HG03196 (cell line): ENCODE results near the gene PKD1.
"Not testable (repeated sequence)": the region's sequence is repeated elsewhere in the genome, so short reads cannot be mapped to it uniquely, and the experiment has no call there.

Experiments used
- ATAC-seq: cut with Tn5 transposase; IDR thresholded peaks from one replicate; pipeline ENCODE4 v1.9.1; 2021; ENCODE audit not compliant: unreplicated experiment

PKD1 gene

DNA sequence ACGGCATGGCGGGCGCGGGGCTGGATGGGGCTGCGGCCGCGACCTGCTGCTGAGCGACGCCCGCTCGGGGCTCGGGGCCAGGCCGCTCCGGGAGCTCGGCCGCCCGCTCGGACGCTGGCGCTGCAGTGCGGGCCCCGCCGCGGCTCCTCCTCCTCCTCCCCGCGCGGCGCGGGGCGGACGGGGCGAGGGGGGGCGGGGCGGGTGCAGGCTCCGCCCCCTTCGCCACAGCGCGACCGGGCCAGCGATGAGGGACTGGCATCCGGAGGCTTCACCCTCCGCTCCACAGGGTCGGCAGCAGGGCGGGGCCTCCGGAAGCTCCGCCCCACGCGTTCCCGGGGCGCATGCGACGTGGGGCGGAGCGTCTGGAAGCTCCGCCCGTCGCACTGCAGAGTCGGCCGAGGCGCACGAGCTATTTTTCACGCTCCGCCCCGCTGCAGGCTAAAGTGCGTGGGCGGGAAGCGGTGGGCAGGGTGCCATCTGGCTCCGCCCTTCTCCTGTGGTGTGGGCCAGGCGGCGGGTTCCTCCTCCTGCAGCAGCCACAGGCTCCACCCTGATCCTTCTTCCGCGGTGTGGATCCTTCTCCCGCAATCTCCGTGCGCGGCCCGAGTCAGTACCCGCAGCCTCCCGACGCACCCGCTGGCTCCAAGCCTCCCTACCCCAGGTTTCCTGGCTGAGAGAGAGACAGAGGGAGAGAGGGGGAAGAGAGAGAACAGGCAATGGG is at the start of gene PKD1:
Gene PKD1 (minus strand): TSS at position 129 of the 721 bp plus-strand sequence. CDS start 209 bp downstream, outside the sequence.
- not testable (repeated sequence) for ATAC-seq

DNA sequence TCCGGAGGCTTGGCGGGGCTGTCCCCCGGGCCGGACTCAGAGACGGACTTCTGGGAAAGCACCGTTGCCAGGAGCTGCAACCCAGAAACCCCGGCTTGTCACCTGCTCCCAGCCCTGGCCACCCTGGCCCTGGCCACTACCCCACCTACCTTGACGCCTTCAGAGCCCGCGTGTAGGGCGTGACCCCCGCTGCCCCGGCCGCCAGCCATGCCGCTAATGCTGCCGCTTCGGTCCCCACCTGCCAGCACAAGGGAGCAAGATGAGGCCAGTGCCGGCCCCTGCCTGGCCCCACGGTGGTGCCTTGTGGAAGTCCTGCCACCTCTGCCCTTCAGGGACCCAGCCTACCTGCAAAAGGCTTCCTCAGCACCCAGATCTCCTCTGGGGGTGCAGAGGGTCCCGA is 49.3 kb upstream of the PKD1 start:
- ATAC-seq: no peak

DNA sequence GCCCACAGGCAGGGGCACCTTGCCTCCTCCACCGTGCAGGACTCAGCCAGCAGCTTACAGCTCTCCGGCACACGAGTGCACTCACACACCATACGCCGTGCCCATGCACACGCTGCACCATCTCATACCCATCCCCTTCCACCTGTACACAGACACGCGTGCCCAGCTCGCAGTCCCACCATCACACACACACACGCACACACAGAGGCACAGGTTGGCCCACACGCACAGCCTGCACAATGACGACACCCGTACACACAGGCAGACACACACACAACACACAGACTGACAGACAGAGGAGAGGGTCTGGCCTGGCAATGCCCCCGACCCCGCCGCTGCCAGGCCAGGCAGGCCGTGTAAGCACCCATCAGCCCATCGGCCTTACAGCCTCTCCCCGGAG is 48.6 kb upstream of the PKD1 start:
- no peak for ATAC-seq

DNA sequence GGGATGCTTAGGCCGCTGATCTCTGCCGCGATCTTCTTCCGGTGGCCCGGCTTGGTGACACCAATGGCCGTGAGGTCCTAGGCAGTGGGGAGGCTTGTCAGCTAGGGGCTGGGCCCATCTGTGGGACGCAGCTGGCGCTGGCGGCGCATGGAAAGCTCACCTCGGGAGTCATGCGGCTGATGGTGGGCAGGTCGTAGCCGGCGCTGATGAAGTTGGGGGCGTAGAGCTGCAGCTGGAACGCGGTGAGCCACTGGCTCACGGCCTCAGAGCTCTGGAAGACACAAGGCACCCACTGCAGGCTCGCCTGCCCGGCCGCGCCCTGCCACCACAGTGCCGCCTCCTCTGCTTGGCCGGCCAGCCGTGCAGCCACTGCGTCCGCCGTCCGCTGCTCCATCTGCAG is 48.0 kb upstream of the PKD1 start:
- no peak for ATAC-seq

DNA sequence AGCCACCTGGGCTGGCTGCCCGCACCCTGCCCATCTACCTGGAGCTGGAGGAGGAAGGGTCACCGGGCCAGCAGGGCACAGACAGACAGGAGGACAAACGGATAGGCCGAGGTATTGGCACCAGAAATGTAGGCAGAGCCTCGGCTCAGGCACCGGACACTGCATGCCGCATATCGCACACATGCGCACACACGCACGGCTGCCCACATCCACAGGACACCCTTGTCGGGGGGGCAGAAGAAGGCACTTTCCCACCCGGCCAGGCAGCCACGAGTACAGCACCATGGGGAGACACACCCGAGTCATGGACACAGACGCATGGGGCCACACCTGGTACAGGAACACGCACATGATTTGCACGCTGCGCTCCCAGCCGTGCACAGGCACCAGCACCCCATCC is 46.3 kb upstream of the PKD1 start:
- ATAC-seq: no peak

DNA sequence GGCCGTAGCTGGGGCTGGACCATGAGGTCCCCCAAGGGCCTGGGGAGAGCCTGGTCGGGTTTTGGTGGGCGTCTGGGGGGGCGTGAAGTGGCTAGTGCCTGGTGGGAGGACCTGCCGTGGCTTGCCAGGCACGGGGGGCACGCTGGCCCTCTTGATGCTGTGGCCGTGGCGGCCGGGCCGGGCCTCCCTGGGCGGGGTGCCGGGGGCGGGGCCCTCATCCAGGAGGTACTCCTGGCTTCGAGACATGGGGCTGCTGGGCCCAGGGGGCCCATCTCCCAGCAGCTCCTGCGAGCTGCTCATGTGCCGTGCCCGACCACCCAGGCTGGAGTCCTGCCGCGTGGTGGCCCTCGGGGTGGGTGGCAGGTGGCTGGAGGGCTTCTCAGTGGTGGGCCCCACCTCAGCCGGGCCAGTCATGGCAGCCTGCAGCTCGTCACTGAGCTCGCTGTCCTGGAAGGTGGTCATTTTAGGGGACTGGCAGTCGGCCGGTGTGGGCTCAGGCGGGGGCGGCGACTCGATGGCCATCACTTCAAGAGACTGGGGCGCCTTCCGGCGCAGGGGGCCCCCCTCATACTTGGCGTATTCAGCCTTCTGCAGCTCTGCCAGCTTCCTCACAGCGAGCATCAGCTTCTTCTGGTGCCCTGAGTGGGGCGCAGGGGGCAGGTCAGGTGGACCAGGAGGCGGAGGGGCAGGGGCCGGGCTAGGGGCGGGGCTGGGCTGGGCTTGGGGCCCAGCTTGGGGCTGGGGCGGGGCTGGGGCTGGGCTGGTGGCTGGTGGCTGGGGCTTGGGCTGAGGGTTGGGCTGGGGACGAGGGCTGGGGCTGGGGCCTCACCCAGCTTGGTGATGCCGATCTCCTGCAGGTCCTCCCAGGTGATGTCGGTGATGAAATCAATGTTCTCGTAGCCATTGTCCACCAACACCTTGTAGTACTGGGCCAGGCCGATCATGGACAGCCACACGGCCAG is 45.5 kb upstream of the PKD1 start:
- no peak for ATAC-seq

DNA sequence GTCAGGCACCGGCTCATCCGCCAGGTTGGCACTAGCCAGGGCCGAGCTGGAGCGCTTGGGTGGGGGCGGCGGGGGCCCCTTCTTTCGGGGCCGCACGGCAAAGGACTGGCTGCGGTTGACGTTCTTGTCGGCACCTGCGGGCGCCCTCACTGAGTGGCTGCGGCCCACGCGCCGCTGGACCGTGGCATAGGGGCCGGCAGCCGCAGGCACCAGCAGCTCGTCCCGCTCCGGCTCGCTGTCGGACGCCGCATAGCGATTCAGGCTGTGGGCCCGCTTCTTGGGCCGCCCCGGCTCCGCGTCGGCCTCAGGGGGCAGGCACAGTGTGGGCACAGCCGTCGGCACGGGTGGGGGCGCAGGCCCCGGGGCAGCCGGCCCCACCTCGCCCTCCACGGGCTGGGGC is 44.8 kb upstream of the PKD1 start:
- ATAC-seq: no peak

DNA sequence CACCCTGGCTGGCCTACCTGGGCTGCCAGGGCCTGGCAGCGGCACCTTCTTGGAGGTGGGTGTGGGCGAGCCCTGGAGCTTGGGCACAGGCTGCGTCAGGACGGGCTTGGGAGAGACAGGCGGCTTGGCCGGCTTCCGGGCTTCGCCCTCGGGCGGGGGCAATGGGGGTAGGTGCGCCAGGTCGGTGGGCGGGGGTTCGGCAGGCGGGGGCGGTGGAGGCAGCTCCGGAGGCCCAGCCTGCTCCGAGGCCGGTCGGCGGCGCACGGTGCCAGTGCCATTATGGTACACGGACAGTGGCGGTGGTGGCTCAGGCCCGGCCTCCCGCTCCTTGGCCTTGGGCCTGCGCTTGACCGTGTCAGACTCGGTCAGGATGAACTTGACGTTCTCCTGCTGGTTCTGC is 43.9 kb upstream of the PKD1 start:
- ATAC-seq: no peak

DNA sequence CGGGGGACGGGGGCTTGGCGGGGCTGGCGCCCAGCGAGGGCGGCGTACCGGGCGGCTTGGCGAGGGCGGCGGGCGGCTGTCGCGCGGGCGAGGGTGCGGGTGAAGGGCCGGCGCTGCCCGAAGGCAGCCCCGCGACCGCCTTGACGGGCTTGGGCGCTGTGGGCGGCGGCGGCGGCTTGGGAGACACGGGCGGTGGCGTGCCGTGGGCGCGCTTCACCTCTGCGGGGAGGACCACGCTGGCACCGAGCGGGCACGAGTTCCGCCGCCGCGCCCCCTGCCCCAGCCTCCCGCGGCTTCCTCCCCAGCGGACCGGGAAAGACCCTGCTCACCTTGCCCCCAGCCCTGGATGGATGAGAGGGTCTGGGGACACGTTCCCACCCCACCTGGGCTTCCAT is 43.4 kb upstream of the PKD1 start:
- ATAC-seq: no peak

DNA sequence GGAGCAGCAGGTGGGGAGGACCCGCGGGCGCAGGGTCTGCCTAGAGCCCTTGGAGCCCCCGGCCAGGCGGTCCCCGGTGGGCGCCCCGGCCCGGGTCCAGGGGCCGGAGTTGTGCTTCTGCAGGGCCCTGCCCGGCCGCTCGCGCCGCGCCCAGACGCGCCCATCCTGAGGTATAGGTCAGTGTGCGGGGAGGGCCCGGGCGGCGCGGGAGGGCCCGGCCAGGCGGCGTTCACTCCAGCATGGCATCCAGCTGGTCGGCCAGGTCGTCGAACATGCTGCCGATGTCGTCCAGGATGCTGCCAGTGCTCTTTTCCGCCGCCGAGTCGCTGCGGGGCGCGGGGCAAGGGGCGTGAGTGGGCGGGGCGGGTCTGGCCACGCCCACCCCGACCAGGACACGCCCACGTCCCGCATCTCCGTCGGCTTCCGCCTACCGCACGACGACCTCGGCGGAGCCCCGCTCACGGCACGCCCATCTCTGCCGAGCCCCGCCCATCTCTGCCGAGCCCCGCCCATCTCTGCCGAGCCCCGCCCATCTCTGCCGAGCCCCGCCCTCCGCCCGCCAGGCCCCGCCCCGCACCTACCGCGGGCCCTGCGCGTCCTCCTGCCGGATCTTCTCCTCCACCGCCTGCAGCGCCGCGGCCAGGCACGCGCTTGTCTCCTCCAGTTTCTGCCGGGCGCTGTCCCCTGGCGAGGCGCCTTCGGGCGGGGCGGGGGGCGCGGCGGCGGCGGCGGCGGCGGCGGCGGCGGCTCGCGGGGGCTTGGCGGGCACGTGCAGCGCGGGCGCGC is 42.8 kb upstream of the PKD1 start:
- no peak for ATAC-seq

DNA sequence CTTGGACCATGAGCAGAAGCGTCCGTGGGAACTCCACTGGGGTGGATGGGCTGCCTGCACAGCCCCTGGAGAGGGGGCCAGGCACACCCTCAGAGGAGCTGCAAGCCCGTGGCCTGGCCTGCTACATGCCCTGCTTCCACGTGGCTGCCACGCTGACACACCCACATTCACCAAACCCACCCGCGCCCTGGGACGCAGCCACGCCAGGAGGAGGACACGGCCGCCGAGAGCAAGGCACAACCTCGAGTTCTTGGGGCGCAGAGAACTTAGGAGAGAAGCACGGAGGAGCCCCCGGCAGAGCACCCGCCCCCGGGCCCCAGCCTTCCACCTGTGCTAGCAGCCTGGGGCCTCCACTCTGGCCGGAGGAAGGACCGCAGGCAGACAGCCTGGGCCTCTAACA is 41.9 kb upstream of the PKD1 start:
- ATAC-seq: no peak

DNA sequence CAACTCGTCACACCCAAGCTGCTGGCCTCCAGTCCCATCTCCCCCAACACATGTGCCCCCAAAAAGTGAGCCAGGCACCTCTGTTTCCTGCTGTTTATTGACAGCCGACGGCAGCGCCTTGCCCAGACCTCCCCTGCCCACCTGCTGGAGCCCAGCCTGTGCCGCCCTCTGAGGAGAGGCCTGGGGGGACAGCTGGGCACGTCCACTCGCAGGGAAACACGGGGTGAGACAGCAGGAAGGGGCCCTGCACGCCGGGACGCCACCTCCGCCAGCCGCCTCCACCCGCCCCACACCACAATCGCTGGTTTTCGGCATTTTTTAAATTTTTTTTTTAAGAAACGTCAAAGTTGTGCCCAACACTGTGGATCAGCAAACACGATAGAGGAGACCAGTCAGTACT is 41.4 kb upstream of the PKD1 start:
- no peak for ATAC-seq

DNA sequence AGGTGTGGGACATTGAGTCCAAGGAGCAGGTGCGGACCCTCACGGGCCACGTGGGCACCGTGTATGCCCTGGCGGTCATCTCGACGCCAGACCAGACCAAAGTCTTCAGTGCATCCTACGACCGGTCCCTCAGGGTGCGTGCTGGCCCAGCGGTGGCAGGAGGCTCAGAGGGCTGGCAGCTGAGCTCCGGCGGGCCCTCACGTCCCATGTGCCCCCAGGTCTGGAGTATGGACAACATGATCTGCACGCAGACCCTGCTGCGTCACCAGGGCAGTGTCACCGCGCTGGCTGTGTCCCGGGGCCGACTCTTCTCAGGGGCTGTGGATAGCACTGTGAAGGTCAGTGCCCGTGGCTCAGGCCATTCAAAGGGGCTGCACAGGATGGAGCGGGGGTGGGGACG is 40.3 kb upstream of the PKD1 start:
- ATAC-seq: no peak

DNA sequence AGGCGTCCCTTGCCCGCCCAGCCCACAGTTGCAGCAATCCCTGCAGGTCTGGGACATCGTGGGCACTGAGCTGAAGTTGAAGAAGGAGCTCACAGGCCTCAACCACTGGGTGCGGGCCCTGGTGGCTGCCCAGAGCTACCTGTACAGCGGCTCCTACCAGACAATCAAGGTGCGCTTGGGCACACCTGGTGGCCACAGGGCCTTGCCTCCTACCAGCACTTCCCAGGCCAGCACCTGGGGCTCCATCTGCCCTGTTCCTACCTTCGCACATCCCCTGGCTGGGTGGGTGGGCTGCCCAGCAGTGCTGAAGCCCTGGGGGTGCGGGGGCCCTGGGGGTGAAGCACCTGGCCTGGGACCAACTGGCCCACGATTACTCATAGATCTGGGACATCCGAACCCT is 39.8 kb upstream of the PKD1 start:
- no peak for ATAC-seq

DNA sequence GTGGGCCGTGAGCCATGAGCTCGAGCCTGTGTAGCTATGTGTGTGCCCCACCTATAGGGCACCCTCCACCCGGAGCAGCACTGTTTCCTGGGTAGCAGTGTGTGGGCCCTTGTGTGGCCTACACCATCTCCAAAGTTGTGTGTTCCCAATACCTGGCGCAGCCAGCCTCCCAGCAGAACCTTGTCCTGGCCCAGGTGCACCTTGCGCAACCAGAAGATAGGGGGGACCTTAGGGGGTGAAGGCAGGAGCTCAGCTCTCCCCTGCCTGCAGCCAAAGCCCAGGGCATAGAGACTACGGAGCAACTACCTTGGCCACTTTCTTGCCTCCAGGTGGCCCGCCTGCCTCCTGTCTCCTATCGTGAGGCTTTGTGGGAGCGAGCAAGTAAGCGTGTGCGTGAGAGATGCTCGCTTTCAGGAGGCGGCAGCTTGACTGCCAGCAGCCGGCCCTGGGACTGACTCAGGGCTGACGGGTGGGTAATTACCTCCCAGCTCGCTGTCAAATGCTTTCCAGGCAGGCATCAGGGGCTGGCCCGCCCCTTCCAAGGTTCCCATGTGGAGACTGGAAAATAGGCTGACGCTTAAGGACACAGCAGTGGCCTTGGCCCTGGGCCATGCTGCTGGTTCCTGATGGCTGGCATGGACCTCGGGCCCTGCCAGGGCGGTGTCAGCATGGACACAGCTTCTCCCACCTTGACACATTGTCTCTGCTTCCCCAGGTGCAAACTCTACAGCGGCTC is 38.9 kb upstream of the PKD1 start:
- no peak for ATAC-seq

DNA sequence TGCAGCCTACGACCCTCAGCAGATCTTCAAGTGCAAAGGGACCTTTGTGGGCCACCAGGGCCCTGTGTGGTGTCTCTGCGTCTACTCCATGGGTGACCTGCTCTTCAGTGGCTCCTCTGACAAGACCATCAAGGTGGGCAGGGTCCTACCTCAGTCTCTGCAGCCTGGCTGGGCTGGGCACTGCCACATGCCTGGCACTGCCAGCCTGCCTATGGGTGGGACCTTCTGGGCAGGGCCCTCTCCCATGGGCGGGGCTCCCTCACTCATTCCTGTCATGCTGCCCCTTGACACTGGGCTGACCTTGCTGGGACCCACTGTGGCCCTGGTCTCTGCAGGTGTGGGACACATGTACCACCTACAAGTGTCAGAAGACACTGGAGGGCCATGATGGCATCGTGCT is 38.2 kb upstream of the PKD1 start:
- no peak for ATAC-seq

DNA sequence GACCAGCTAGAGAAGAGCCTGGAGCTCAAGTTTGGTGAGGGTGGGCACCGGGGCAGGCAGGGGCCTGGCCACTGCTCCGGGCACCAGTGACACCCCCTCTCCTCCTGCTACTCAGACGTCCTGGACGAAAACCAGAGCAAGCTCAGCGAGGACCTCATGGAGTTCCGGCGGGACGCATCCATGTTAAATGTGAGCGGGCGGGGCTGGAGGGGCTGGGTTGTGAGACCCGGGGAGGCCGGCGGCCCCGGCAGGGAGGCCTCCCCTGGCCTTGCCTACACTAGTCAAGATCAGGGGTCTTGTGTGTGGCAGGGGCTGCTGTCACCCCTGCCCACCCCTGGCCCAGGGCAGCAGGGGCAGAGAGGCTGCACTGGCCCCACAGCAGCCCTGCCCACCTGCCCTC is 37.7 kb upstream of the PKD1 start:
- no peak for ATAC-seq

DNA sequence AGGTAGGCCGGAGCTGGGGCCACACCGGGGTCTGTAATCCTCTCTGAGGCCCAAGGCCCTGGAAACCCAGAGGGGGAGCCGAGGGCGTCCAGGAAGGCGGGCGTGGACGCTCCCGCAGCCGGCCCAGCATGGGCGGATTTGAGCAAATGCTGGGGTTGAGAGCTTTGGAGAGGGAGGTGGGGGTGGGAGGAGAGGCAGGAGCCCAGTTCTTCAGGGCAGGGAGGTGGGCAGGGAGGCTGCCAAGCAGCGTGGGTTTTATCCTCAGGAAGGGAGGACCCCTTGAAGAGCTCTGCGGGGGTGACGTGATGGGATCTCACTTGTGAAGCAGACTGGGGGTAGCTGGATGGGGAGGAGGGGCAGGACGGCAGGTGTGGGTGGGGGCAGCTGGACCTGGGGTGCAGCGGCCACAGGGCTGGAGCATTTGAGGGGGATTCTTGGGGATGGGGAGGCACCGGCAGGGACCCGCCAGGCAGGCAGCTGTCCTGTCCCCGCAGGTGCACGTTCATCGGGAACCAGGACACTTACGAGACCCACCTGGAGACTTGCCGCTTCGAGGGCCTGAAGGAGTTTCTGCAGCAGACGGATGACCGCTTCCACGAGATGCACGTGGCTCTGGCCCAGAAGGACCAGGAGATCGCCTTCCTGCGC is 37.1 kb upstream of the PKD1 start:
- ATAC-seq: no peak

DNA sequence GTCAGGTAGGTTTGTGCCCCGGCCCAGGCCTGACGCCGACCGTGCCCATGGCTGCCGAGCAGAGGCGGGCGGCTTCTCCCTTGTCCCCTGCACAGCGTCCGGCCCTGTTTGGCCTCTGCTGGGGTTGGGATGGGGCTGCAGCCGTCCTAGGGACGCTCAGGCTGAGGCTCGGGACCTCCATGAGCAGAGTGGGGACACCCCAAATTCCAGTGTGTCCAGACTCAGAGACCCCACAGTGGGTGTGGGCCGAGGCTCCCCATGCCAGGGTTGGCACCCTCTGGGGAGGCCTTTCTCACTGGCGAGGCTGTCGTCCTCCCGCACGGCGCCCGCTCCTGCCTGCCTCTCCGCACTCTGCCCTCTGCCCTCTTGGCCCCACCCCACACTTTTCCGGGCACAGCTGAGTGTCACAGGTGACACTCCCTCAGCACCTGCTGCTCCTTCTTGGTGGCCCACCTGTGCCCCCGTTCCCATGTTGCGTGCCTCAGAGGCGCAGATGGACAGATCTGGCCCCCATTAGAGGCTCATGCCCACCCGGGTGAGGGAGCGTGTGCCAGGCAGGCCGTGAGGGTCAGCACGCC is 36.0 kb upstream of the PKD1 start:
- no peak for ATAC-seq
